GM10248 (cell line): ENCODE results near the gene HHIPL1.
A peak's percentile ranks its signal among the peaks of the same experiment; 100 is the strongest.

Experiments used
- CTCF ChIA-PET: fragments of 300-600 bp; sonication (Branson Sonifier 250); formaldehyde crosslinking; extraction: SDS; loops from one replicate; lab custom pipeline; 2021; ENCODE audit warnings: antibody characterized with exemption; lab: Yijun Ruan, JAX
- POLR2A ChIA-PET: fragments of 350-650 bp; sonication (Branson Sonifier 250); formaldehyde crosslinking; extraction: SDS; loops from one replicate; lab custom pipeline; 2020; ENCODE audit warnings: antibody characterized with exemption; lab: Yijun Ruan, JAX
- DNase-seq: peaks from one replicate; pipeline ENCODE4 v3.0.0; 2012; ENCODE audit errors: extremely low spot score
- TF ChIP-seq, protein P1 (sequence below): IDR thresholded peaks from 2 replicates; pipeline ENCODE4 v1.5.1; 2012; ENCODE audit warnings: mild to moderate bottlenecking, low read depth; ENCODE audit errors: extremely low read depth, missing control alignments, control extremely low read depth

The HHIPL1 gene

DNA sequence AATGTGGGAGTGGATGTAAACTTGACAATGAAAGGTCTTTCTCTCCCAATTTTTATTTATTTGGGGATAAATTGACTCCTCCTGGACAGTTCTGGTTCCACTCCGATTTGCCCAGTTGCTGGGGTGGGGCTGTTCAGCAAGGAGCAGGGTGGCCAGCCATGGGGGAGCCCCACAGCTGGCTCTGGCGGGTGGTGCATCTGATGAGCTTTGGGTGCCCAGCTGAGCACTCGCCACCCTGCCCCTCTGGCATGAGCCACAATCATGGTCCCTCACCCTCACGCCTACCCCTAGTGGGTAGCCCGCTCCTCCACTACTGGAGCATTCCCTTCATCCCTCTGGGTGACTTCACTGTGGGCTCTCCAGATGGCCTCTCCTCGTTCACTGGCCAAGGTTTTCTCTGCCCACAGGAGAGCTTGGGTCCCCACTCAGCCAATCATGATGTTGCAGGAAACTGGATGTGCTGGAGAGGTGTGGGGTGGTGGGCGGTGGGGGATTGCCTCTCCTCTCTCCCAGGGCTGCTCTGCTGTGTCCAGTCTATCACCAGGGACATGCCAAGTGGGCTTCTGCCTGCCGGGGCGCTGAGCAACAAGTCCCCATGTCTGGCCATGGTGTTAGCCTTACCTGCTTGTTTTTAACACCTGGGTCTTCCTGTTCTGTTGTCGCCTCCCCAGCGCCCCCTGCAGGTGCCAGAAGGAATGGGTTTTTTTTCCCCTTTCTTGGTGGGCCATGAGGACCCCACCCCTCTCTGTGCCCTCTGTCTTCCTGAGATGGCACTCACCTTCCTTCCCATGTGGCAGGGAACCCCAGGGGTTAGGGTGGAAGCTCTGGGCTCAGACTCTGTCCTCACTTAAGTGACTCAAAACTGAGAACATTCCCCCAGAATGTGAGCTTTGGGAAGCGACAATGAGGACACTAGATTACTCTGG, 42.6 kb downstream of the HHIPL1 start:
- DNase-seq = no peak
- POLR2A ChIA-PET = no interaction called here

DNA sequence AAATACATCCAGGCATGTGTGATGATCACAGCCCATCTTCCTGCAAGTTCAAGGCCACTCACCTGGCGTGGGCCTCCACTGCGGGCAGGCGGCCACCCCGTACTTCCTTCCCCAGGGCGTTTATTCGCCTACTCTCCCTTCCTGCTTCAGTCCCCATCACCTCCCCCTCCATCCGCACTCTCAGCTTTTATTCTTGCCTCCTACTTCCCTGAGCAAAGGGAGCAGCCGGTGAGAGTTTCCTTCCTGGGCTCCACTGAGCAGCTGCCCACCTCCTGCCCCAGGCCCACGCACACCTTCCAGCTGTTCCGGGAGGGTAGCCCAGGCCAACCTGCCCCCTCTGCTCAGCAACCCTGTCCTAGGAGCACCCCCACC, 43.3 kb downstream of the HHIPL1 start:
- ChIA-PET CTCF (interaction anchor here (0.7 to 1.9 kb wide), 14 partner anchors 8 to 203 kb away, joined by 3 to 9 read pairs (median 4); no protein-coding TSS in a partner anchor), POLR2A (no interaction called here)
- DNase-seq = no peak
- TF ChIP-seq, protein P1, sequence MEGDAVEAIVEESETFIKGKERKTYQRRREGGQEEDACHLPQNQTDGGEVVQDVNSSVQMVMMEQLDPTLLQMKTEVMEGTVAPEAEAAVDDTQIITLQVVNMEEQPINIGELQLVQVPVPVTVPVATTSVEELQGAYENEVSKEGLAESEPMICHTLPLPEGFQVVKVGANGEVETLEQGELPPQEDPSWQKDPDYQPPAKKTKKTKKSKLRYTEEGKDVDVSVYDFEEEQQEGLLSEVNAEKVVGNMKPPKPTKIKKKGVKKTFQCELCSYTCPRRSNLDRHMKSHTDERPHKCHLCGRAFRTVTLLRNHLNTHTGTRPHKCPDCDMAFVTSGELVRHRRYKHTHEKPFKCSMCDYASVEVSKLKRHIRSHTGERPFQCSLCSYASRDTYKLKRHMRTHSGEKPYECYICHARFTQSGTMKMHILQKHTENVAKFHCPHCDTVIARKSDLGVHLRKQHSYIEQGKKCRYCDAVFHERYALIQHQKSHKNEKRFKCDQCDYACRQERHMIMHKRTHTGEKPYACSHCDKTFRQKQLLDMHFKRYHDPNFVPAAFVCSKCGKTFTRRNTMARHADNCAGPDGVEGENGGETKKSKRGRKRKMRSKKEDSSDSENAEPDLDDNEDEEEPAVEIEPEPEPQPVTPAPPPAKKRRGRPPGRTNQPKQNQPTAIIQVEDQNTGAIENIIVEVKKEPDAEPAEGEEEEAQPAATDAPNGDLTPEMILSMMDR = no peak

More for the DNA sequence above, 42.6 kb downstream of the HHIPL1 start:
- CTCF ChIA-PET = interaction anchor here (0.7 to 1.9 kb wide), 16 partner anchors 8 to 204 kb away, joined by 3 to 9 read pairs (median 4); no protein-coding TSS in a partner anchor
- TF ChIP-seq, protein P1 = peak; percentile 62

DNA sequence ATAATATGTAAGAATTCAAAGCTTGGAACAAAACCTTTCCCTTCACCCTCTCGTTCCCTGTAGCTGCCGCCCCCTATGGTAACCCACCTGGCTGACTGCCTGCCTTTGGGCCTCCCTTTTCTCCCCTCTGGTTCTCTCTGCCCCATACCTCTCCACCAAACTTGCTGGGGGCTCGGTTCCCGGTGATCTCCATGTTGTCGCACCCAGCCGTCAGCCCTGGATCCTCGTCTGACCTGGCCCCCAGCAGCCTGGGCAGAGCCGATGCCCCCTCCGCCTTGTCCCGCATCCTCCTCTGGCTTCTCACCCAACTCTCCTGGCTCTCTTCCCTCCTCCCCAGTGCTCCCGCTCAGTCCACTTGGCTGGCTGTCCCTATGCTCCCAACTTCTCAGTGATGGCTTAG, 43.7 kb downstream of the HHIPL1 start:
- TF ChIP-seq, protein P1 = no peak
- CTCF ChIA-PET = interaction anchor here (0.7 to 1.9 kb wide), 14 partner anchors 8 to 203 kb away, joined by 3 to 9 read pairs (median 4); no protein-coding TSS in a partner anchor
- POLR2A ChIA-PET = no interaction called here
- DNase-seq = no peak

DNA sequence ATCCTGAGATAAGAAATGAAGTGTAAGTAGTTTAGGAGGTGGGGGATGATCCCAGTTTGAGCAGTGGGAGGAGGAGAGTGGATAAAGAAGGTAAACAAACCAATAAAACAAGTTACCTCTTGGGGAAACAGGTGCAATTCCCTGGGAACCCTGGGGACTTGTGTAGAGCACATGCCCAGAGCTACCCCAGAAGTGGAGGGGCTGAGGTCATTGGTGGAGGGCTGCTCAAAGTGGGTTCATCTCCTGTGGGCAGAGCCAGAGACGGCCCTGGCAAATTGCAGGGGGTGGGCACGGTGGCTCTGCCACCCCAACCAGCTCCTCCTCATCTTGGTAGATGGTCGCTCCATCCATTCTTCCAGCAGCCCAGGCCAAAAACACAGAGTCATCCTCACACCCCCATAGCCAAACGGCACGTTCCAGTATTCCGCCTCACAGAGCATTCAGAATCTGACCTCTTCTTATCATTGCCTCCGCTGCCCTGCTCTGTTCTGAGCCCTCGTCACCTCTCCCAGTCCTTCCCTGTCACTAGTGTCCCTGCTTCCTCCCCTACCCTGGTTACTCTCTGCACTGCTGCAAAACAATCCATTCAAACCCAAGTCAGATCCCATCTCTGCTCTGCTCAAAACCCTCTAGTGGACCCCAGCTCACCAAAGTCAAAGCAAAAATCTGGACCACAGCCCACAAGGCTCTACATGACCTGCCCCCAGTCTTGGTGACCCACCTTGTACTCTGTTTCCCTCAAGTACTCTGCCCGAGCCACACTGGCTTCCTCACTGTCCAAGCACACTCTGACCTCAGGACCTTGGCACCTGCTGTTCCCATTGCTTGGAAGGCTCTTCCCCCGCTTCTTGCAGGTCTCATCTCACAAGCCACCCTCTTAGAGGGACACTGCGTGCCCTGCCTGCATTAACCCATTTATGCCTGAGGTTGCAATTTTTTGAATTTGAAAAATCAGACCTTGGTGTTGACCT, 44.6 kb downstream of the HHIPL1 start:
- ChIA-PET POLR2A (no interaction called here), CTCF (interaction anchor here (1.3 to 1.8 kb wide), 3 partner anchors 10 to 202 kb away, joined by 3 to 8 read pairs (median 4); no protein-coding TSS in a partner anchor)
- no peak for DNase-seq
- TF ChIP-seq, protein P1 = no peak

DNA sequence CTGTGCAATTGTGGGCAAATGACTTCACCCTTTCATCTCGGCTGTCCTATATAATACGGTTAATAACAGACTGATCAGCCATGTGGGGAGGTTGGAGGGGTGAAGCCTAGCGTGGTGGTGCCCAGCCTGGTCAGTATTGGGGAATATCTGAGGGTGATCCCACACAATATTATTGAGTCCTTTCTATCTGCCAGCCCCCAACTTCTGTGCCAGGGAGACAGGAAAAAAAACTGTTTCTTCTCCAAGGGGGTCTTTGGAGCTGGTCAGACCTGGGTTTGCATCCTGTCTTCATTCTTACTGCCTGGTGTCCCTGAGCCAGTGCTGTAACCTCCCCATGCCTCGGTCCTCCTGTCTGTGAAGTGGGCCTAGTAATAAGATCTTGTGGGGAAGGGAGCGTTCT, 45.7 kb downstream of the HHIPL1 start:
- ChIA-PET POLR2A (no interaction called here), CTCF (no interaction called here)
- TF ChIP-seq, protein P1 = no peak
- DNase-seq = no peak
